ENCODE measurements around the gene HSPBP1. TPM values are rescaled to one million over a fixed set of nuclear protein-coding genes. Genes with fewer than 3 reads are reported as not detected.

The HSPBP1 gene
- total RNA-seq, 4 donors from 2014 or later: 4.9 to 17.9 (median 10.4) TPM

GRCh38 chr19:55229145-55229788 lies 50.6 kb downstream of the HSPBP1 start:
- no peak for TF ChIP-seq CTCF (IDR thresholded peaks at IDR 0.05; ENCODE audit: low read depth)

- no peak for TF ChIP-seq CTCF (IDR thresholded peaks at IDR 0.05; ENCODE audit: low read depth)
Observed at GRCh38 chr19:55228403-55229031, 51.4 kb downstream of the HSPBP1 start, which contains the start of gene TMEM86B. TMEM86B (minus strand) TSS chr19:55228763; CDS start chr19:55228741, 22 bp downstream.

GRCh38 chr19:55228015-55228391 lies 51.9 kb downstream of the HSPBP1 start:
- TF ChIP-seq CTCF (IDR thresholded peaks at IDR 0.05; ENCODE audit: low read depth): no peak

GRCh38 chr19:55227241-55228014 lies 52.5 kb downstream of the HSPBP1 start:
- no peak for TF ChIP-seq CTCF (IDR thresholded peaks at IDR 0.05; ENCODE audit: low read depth)

- no peak for TF ChIP-seq CTCF (IDR thresholded peaks at IDR 0.05; ENCODE audit: low read depth)
Observed at GRCh38 chr19:55226788-55227187, 53.1 kb downstream of the HSPBP1 start.

- no peak for TF ChIP-seq CTCF (IDR thresholded peaks at IDR 0.05; ENCODE audit: low read depth)
Observed at GRCh38 chr19:55226273-55226672, 53.6 kb downstream of the HSPBP1 start.

- TF ChIP-seq CTCF (IDR thresholded peaks at IDR 0.05; ENCODE audit: low read depth): no peak
Observed at GRCh38 chr19:55225415-55225958, 54.4 kb downstream of the HSPBP1 start.

Measured in subcutaneous adipose tissue (tissue), 4 donors.